ENCODE measurements around the gene CRIM1.

GRCh38 chr2:36502081-36502480 is 146.5 kb downstream of the CRIM1 start:
- no peak for TF ChIP-seq CTCF (IDR thresholded peaks at IDR 0.05)
- TF ChIP-seq, protein P1, sequence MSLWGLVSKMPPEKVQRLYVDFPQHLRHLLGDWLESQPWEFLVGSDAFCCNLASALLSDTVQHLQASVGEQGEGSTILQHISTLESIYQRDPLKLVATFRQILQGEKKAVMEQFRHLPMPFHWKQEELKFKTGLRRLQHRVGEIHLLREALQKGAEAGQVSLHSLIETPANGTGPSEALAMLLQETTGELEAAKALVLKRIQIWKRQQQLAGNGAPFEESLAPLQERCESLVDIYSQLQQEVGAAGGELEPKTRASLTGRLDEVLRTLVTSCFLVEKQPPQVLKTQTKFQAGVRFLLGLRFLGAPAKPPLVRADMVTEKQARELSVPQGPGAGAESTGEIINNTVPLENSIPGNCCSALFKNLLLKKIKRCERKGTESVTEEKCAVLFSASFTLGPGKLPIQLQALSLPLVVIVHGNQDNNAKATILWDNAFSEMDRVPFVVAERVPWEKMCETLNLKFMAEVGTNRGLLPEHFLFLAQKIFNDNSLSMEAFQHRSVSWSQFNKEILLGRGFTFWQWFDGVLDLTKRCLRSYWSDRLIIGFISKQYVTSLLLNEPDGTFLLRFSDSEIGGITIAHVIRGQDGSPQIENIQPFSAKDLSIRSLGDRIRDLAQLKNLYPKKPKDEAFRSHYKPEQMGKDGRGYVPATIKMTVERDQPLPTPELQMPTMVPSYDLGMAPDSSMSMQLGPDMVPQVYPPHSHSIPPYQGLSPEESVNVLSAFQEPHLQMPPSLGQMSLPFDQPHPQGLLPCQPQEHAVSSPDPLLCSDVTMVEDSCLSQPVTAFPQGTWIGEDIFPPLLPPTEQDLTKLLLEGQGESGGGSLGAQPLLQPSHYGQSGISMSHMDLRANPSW (CRISPR knock-in tag; conservative IDR thresholded peaks at IDR 0.05; ENCODE audit: low read depth), result no peak
- TF ChIP-seq, protein P2, sequence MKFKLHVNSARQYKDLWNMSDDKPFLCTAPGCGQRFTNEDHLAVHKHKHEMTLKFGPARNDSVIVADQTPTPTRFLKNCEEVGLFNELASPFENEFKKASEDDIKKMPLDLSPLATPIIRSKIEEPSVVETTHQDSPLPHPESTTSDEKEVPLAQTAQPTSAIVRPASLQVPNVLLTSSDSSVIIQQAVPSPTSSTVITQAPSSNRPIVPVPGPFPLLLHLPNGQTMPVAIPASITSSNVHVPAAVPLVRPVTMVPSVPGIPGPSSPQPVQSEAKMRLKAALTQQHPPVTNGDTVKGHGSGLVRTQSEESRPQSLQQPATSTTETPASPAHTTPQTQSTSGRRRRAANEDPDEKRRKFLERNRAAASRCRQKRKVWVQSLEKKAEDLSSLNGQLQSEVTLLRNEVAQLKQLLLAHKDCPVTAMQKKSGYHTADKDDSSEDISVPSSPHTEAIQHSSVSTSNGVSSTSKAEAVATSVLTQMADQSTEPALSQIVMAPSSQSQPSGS (CRISPR knock-in tag; IDR thresholded peaks at IDR 0.05; ENCODE audit: borderline replicate concordance, low read depth), result no peak
- TF ChIP-seq, protein P3, sequence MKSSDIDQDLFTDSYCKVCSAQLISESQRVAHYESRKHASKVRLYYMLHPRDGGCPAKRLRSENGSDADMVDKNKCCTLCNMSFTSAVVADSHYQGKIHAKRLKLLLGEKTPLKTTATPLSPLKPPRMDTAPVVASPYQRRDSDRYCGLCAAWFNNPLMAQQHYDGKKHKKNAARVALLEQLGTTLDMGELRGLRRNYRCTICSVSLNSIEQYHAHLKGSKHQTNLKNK (CRISPR knock-in tag; IDR thresholded peaks at IDR 0.05), result no peak
- no peak for TF ChIP-seq MAX (CRISPR knock-in tag; IDR thresholded peaks at IDR 0.05)
